PC-3 (cell line): ENCODE results near the gene ENTREP1. TPM values are rescaled to one million over a fixed set of nuclear protein-coding genes. Genes with fewer than 3 reads are reported as not detected.

Experiments used
- ATAC-seq: fragments of 200-7000 bp; cut with Tn5 transposase; 2 replicates; pipeline ENCODE4 v1.9.1; 2020; ENCODE audit warnings: mild to moderate bottlenecking, moderate library complexity
- BruUV-seq: library from RNA; stranded (reverse); fragments of 400-500 nt; replicated peaks from 2 replicates; lab custom pipeline; 2021; lab: Mats Ljungman, UMichigan
- CTCF ChIA-PET: fragments of 300-600 bp; sonication (Branson Sonifier 250); formaldehyde crosslinking; loops from one replicate; lab custom pipeline; 2022; ENCODE audit warnings: antibody characterized with exemption; lab: Charles Lee
- POLR2A ChIA-PET: fragments of 300-600 bp; sonication (Branson Sonifier 250); formaldehyde crosslinking; loops from one replicate; lab custom pipeline; 2022; ENCODE audit warnings: antibody characterized with exemption; ENCODE audit not compliant: unreplicated experiment; lab: Charles Lee
- DNase-seq: peaks from one replicate; pipeline ENCODE4 v3.0.0-alpha.2; 2015
- H2AFZ ChIP-seq: fragments of 300-600 bp; sonication (generic); 2 replicates; pipeline ENCODE4 v1.6.0; 2016; ENCODE audit warnings: antibody characterized with exemption, low read length
- H3F3A ChIP-seq: fragments of 300-600 bp; sonication (generic); one replicate; pipeline ENCODE4 v1.6.0; 2017; ENCODE audit warnings: antibody characterized with exemption, low read length, control low read depth, mild to moderate bottlenecking; ENCODE audit not compliant: unreplicated experiment
- H3K27ac ChIP-seq: fragments of 300-600 bp; sonication (generic); 2 replicates; pipeline ENCODE4 v1.5.1; 2016; ENCODE audit warnings: mild to moderate bottlenecking, low read length
- H3K27me3 ChIP-seq: fragments of 300-600 bp; sonication (generic); 2 replicates; pipeline ENCODE4 v1.6.1; 2016; ENCODE audit warnings: low read length, mixed read lengths
- H3K36me3 ChIP-seq: fragments of 300-600 bp; sonication (generic); 2 replicates; pipeline ENCODE4 v1.6.1; 2016; ENCODE audit warnings: low read depth, mixed run types, low read length, mixed read lengths
- H3K4me1 ChIP-seq: fragments of 300-600 bp; sonication (generic); 2 replicates; pipeline ENCODE4 v1.5.1; 2016; ENCODE audit warnings: low read length; ENCODE audit not compliant: insufficient read depth
- H3K4me2 ChIP-seq: fragments of 300-600 bp; sonication (generic); 2 replicates; pipeline ENCODE4 v1.6.0; 2016; ENCODE audit warnings: low read length
- H3K4me3 ChIP-seq: fragments of 300-600 bp; sonication (generic); 2 replicates; pipeline ENCODE4 v1.5.1; 2016; ENCODE audit warnings: mild to moderate bottlenecking, low read length, mixed read lengths
- H3K79me2 ChIP-seq: fragments of 300-600 bp; sonication (generic); 2 replicates; pipeline ENCODE4 v1.6.1; 2017; ENCODE audit warnings: low read length, mixed read lengths
- H3K9ac ChIP-seq: fragments of 300-600 bp; sonication (generic); 2 replicates; pipeline ENCODE4 v1.6.0; 2016; ENCODE audit warnings: mild to moderate bottlenecking, low read length
- H3K9me2 ChIP-seq: fragments of 300-600 bp; sonication (generic); replicated peaks from 2 replicates; pipeline ENCODE4 v1.6.1; 2016; ENCODE audit warnings: mixed run types, low read length, mixed read lengths
- H3K9me3 ChIP-seq: fragments of 300-600 bp; sonication (generic); 2 replicates; pipeline ENCODE4 v1.6.1; 2016; ENCODE audit warnings: low read length, mixed read lengths
- H4K20me1 ChIP-seq: fragments of 300-600 bp; sonication (generic); 2 replicates; pipeline ENCODE4 v1.6.1; 2016; ENCODE audit warnings: low read length, mixed read lengths
- CTCF ChIP-seq: fragments of 300-600 bp; sonication (generic); conservative IDR thresholded peaks from 2 replicates; pipeline ENCODE4 v1.5.1; 2017; ENCODE audit warnings: antibody characterized with exemption, low read depth, mild to moderate bottlenecking, low read length
- EZH2 ChIP-seq: fragments of 300-600 bp; sonication (generic); IDR thresholded peaks from one replicate; pipeline ENCODE4 v1.6.1; 2017; ENCODE audit warnings: antibody characterized with exemption, mild to moderate bottlenecking, low read length; ENCODE audit not compliant: unreplicated experiment
- EZH2phosphoT487 ChIP-seq: fragments of 300-600 bp; sonication (generic); IDR thresholded peaks from 2 replicates; pipeline ENCODE4 v1.6.1; 2018; ENCODE audit warnings: mild to moderate bottlenecking, antibody characterized with exemption, low read length, borderline replicate concordance
- intact Hi-C: fragments of 100-400 bp; cut with micrococcal nuclease; formaldehyde crosslinking; loops from 2 replicates; pipeline ENCODE4 v1.9.0; 2023
- total RNA-seq: library from RNA; depleted of rRNA; stranded (reverse); fragments of >200 nt; gene quantifications from 2 replicates; pipeline ENCODE4 v1.2.3, GENCODE V29; 2014

The ENTREP1 gene
- total RNA-seq, 1 experiment from 2014 or later = 0.36 TPM

GRCh38 chr9:69332067-69332685 lies 7.2 kb downstream of the ENTREP1 start:
- H3K36me3 ChIP-seq = no peaks in the 10 kb centered on the region
- H3K27ac ChIP-seq = no peak overlapping the region
- H4K20me1 ChIP-seq = no peaks in the 10 kb centered on the region
- H3K79me2 ChIP-seq = no peaks in the 10 kb centered on the region
- ChIA-PET POLR2A (no interaction called here), CTCF (no interaction called here)
- no peaks in the 10 kb centered on the region for H3K9me3 ChIP-seq
- no peaks in the 10 kb centered on the region for H3K9me2 ChIP-seq
- DNase-seq = no peak
- H3K27me3 ChIP-seq = peaks cover 4% of the 10 kb centered on the region; the same call in 1 of the 2 replicates
- no peak overlapping the region for H2AFZ ChIP-seq
- no TSS peak for BruUV-seq
- no peak overlapping the region for H3K4me2 ChIP-seq
- intact Hi-C loops = no loop called here
- TF ChIP-seq CTCF (no peak), EZH2 (no peak), EZH2phosphoT487 (no peak)
- H3K4me3 ChIP-seq = no peak overlapping the region
- ATAC-seq = no peak
- no peaks in the 10 kb centered on the region for H3K4me1 ChIP-seq
- no peak overlapping the region for H3K9ac ChIP-seq
- no peaks in the 10 kb centered on the region for H3F3A ChIP-seq

GRCh38 chr9:69333716-69334115 lies 8.7 kb downstream of the ENTREP1 start:
- H3K79me2 ChIP-seq = no peaks in the 10 kb centered on the region
- TF ChIP-seq EZH2 = no peak
- TF ChIP-seq CTCF = no peak
- no peak for TF ChIP-seq EZH2phosphoT487
- H3K4me3 ChIP-seq = no peak overlapping the region
- no peaks in the 10 kb centered on the region; the same call in 1 of the 2 replicates for H3K27me3 ChIP-seq
- no peak for ATAC-seq
- no peaks in the 10 kb centered on the region for H3K9me2 ChIP-seq
- ChIA-PET CTCF (no interaction called here), POLR2A (no interaction called here)
- H3K36me3 ChIP-seq = no peaks in the 10 kb centered on the region
- H3K4me1 ChIP-seq = no peaks in the 10 kb centered on the region
- H3K9ac ChIP-seq = no peak overlapping the region
- no TSS peak for BruUV-seq
- no peak overlapping the region for H2AFZ ChIP-seq
- H3F3A ChIP-seq = no peaks in the 10 kb centered on the region
- DNase-seq = no peak
- no peaks in the 10 kb centered on the region for H3K9me3 ChIP-seq
- H3K27ac ChIP-seq = no peak overlapping the region
- intact Hi-C loops = no loop called here
- H3K4me2 ChIP-seq = no peak overlapping the region
- no peaks in the 10 kb centered on the region for H4K20me1 ChIP-seq

- Histone ChIP-seq H3K79me2 (no peaks in the 10 kb centered on the region), H3K4me3 (no peak overlapping the region), H3K9ac (no peak overlapping the region), H3K9me2 (no peaks in the 10 kb centered on the region), H3K4me1 (no peaks in the 10 kb centered on the region), H3K27me3 (no peaks in the 10 kb centered on the region), H3F3A (no peaks in the 10 kb centered on the region), H3K36me3 (no peaks in the 10 kb centered on the region), H2AFZ (no peak overlapping the region), H3K9me3 (no peaks in the 10 kb centered on the region), H3K27ac (no peak overlapping the region), H4K20me1 (no peaks in the 10 kb centered on the region), H3K4me2 (no peak overlapping the region)
- DNase-seq (no peak), ATAC-seq (no peak)
- BruUV-seq = no TSS peak
- TF ChIP-seq EZH2phosphoT487 (no peak), EZH2 (no peak), CTCF (no peak)
- POLR2A ChIA-PET = no interaction called here
- CTCF ChIA-PET = no interaction called here
- intact Hi-C loops = no loop called here
Observed at GRCh38 chr9:69334317-69334716, 9.3 kb downstream of the ENTREP1 start.
